Right atrium auricular region (tissue), 2 donors: ENCODE results near the gene CYP26A1. TPM values are rescaled to one million over a fixed set of nuclear protein-coding genes. Genes with fewer than 3 reads are reported as not detected.

ENCODE experiments used
- DNase-seq: peaks from one replicate; pipeline ENCODE4 v3.0.0-alpha.2; 2019; ENCODE audit warnings: low spot score
- H3K27ac ChIP-seq, 2 donors: fragments of 200-600 bp; sonication (generic); 1 replicate in 1 of 2; 2 replicates in 1 of 2; pipeline ENCODE4 v1.5.1; 2016 to 2019
- H3K27me3 ChIP-seq, 2 donors: fragments of 200-600 bp; sonication (generic); one replicate each; pipeline versions ENCODE4 v1.5.1 to v1.6.0; 2017 to 2019
- H3K36me3 ChIP-seq: fragments of 200-600 bp; sonication (generic); one replicate; pipeline ENCODE4 v1.5.1; 2016
- H3K4me1 ChIP-seq, 2 donors: fragments of 200-600 bp; sonication (generic); one replicate each; pipeline versions ENCODE4 v1.5.1 to v1.6.0; 2017 to 2019
- H3K4me3 ChIP-seq, 2 donors: fragments of 200-600 bp; sonication (generic); 1 replicate in 1 of 2; 2 replicates in 1 of 2; pipeline ENCODE4 v1.5.1; 2017 to 2019; ENCODE audit warnings: mild to moderate bottlenecking in 1 of 2, moderate library complexity in 1 of 2
- H3K9me3 ChIP-seq, 2 donors: fragments of 200-600 bp; sonication (generic); one replicate each; pipeline ENCODE4 v1.5.1; 2019
- total RNA-seq, 2 donors: library from RNA; depleted of rRNA; stranded (reverse); fragments of >200 nt; gene quantifications; one replicate each; pipeline ENCODE4 v1.1.0, GENCODE V29; 2016
- TF ChIP-seq, protein P1 (sequence below), 2 donors: fragments of 200-600 bp; sonication (generic); IDR thresholded peaks; one replicate each; pipeline ENCODE4 v1.5.1; 2019; ENCODE audit warnings: antibody characterized with exemption in 2 of 2

The CYP26A1 gene
- total RNA-seq, 2 donors from 2014 or later, result not detected

GRCh38 chr10:93124580-93125318, 51.1 kb downstream of the CYP26A1 start:
- no peak overlapping the region for H3K4me3 ChIP-seq
- no peaks in the 10 kb centered on the region for H3K4me1 ChIP-seq
- H3K27ac ChIP-seq, result no peak overlapping the region
- no peaks in the 10 kb centered on the region for H3K36me3 ChIP-seq
- DNase-seq, result no peak
- TF ChIP-seq, protein P1, sequence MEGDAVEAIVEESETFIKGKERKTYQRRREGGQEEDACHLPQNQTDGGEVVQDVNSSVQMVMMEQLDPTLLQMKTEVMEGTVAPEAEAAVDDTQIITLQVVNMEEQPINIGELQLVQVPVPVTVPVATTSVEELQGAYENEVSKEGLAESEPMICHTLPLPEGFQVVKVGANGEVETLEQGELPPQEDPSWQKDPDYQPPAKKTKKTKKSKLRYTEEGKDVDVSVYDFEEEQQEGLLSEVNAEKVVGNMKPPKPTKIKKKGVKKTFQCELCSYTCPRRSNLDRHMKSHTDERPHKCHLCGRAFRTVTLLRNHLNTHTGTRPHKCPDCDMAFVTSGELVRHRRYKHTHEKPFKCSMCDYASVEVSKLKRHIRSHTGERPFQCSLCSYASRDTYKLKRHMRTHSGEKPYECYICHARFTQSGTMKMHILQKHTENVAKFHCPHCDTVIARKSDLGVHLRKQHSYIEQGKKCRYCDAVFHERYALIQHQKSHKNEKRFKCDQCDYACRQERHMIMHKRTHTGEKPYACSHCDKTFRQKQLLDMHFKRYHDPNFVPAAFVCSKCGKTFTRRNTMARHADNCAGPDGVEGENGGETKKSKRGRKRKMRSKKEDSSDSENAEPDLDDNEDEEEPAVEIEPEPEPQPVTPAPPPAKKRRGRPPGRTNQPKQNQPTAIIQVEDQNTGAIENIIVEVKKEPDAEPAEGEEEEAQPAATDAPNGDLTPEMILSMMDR (IDR thresholded peaks at IDR 0.05), result no peak
- H3K27me3 ChIP-seq, result no peaks in the 10 kb centered on the region
- H3K9me3 ChIP-seq, result peaks cover 0 to 22% of the 10 kb centered on the region in 2 donors

DNA sequence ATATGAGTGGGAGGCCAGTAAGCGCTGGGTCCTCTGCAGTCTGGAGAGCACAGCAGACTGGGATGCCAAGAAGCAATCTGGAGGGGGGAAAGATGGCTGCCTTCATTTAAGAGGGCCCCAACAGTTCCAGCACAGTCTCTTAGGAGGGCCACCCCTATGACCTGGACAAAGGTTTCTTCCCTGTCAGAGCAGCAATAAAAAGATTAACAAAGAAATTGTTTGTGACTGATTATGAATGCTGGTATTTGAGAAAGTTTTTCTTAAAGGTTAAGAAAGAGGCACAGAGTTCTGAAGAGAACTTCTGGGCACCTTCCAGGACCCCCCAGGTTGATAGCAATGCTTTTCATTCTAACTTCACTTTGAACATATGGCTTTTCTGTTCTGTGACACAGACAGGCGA, 52.3 kb downstream of the CYP26A1 start:
- peaks cover 0 to 22% of the 10 kb centered on the region in 2 donors for H3K9me3 ChIP-seq
- H3K4me1 ChIP-seq, result no peaks in the 10 kb centered on the region
- no peak overlapping the region for H3K4me3 ChIP-seq
- no peaks in the 10 kb centered on the region for H3K27me3 ChIP-seq
- TF ChIP-seq, protein P1 (IDR thresholded peaks at IDR 0.05), result no peak
- no peak for DNase-seq
- no peaks in the 10 kb centered on the region for H3K36me3 ChIP-seq
- no peak overlapping the region for H3K27ac ChIP-seq

GRCh38 chr10:93126483-93127052, 52.9 kb downstream of the CYP26A1 start:
- Histone ChIP-seq H3K4me3 (no peak overlapping the region), H3K4me1 (no peaks in the 10 kb centered on the region), H3K36me3 (no peaks in the 10 kb centered on the region), H3K27ac (no peak overlapping the region), H3K27me3 (no peaks in the 10 kb centered on the region), H3K9me3 (peaks cover 0 to 22% of the 10 kb centered on the region in 2 donors)
- TF ChIP-seq, protein P1 (IDR thresholded peaks at IDR 0.05), result no peak
- DNase-seq, result no peak

Other genes with a start within 250 kb of the CYP26A1 start
- 10 to 100 TPM in 1 of 2 donors, 1 to 10 TPM in 1; 7.0 to 10.1 TPM for gene EXOC6, start 225.4 kb upstream of the CYP26A1 start, total RNA-seq
- gene CYP26C1, start 13.1 kb upstream of the CYP26A1 start, total RNA-seq, result not detected